ENCODE results near the gene YIPF4. TPM values are rescaled to one million over a fixed set of nuclear protein-coding genes. Genes with fewer than 3 reads are reported as not detected.

The YIPF4 gene
- total and polyA plus RNA-seq, 2 of the 4 experiments (the other 2 are of a cell fraction): 3.6 to 6.8 TPM

GRCh38 chr2:32258242-32258641 is 19.5 kb upstream of the YIPF4 start:
- H3K36me3 ChIP-seq (ENCODE audit: control insufficient read depth, insufficient read depth, low read length): no peaks in the 10 kb centered on the region
- H3K9me3 ChIP-seq (ENCODE audit: control insufficient read depth, insufficient read depth, low read length): no peaks in the 10 kb centered on the region
- no peak overlapping the region for H2BK120ac ChIP-seq (ENCODE audit: low read depth, low read length)
- H4K20me1 ChIP-seq (ENCODE audit: insufficient read depth, low read length): no peaks in the 10 kb centered on the region
- ChIA-PET POLR2A (ENCODE audit: unreplicated experiment) (no interaction called here), CTCF (no interaction called here)
- intact Hi-C loops (cut with micrococcal nuclease) (no loop called here), in situ Hi-C loops (cut with MboI; ENCODE audit: low sequenced_read_pairs) (no loop called here), dilution Hi-C loops (cut with HindIII; ENCODE audit: low sequenced_read_pairs, unreplicated experiment) (no loop called here)
- H3K4me1 ChIP-seq (ENCODE audit: control insufficient read depth, insufficient read depth, low read length): no peaks in the 10 kb centered on the region
- TF ChIP-seq NFE2L2 (IDR thresholded peaks at IDR 0.05; ENCODE audit: low read depth, low read length) (no peak), BHLHE40 (IDR thresholded peaks at IDR 0.05; ENCODE audit: low read depth, low read length) (no peak), CTCF (conservative IDR thresholded peaks at IDR 0.05; ENCODE audit: low read depth, low read length) (no peak), RAD21 (IDR thresholded peaks at IDR 0.05; ENCODE audit: low read length) (no peak), MAFK (IDR thresholded peaks at IDR 0.05; ENCODE audit: low read depth, low read length) (no peak), RFX5 (IDR thresholded peaks at IDR 0.05; ENCODE audit: low read depth, low read length) (no peak), ELK1 (IDR thresholded peaks at IDR 0.05; ENCODE audit: borderline replicate concordance, low read depth, low read length) (no peak), CHD1 (IDR thresholded peaks at IDR 0.05; ENCODE audit: low read depth, low read length) (no peak), USF2 (IDR thresholded peaks at IDR 0.05; ENCODE audit: low read depth, low read length) (no peak), CEBPB (IDR thresholded peaks at IDR 0.05; ENCODE audit: low read depth, low read length) (no peak), SMC3 (IDR thresholded peaks at IDR 0.05; ENCODE audit: low read depth, low read length) (no peak), FOS (IDR thresholded peaks at IDR 0.05; ENCODE audit: low read depth, low read length) (no peak), MXI1 (IDR thresholded peaks at IDR 0.05; ENCODE audit: borderline replicate concordance, low read depth, low read length) (no peak), RCOR1 (IDR thresholded peaks at IDR 0.05; ENCODE audit: insufficient replicate concordance, low read length) (no peak), POLR2A (IDR thresholded peaks at IDR 0.05; ENCODE audit: low read depth, low read length) (no peak), MAZ (IDR thresholded peaks at IDR 0.05; ENCODE audit: borderline replicate concordance, low read depth, low read length) (no peak)
- WGBS, 2 experiments (ENCODE audit: extremely low coverage in 2 of 2, insufficient read length in 1 of 2): 74% methylated on average over 5 of the region's 13 CpGs; no CpG with 5 or more reads in 1 of the 2 experiments
- H3K27me3 ChIP-seq (ENCODE audit: control insufficient read depth, insufficient read depth, low read length): no peaks in the 10 kb centered on the region; the same call in 1 of the 2 replicates
- H3K4ac ChIP-seq (ENCODE audit: low read depth, low read length): no peak overlapping the region
- H3K56ac ChIP-seq (ENCODE audit: extremely low read depth, insufficient read depth, low read length): no peak overlapping the region
- no peak overlapping the region for H2AK9ac ChIP-seq (replicated peaks; ENCODE audit: low read depth, low read length, poor library complexity)
- H3K27ac ChIP-seq (ENCODE audit: insufficient read depth, low read length): no peak overlapping the region
- no peak overlapping the region for H4K91ac ChIP-seq (ENCODE audit: insufficient read depth, low read depth, low read length)
- no peak overlapping the region for H3K9ac ChIP-seq (ENCODE audit: low read depth, low read length)
- H2AK5ac ChIP-seq (ENCODE audit: low read depth, low read length): no peak overlapping the region
- no peak overlapping the region for H3K18ac ChIP-seq (ENCODE audit: low read depth, low read length)
- no TSS peak for BruUV-seq (replicated peaks)
- no peak overlapping the region for H2BK5ac ChIP-seq (ENCODE audit: low read depth, low read length, poor library complexity, severe bottlenecking)
- H4K8ac ChIP-seq (ENCODE audit: low read depth in 2 of 2, low read length in 2 of 2): no peak overlapping the region
- no peaks in the 10 kb centered on the region for H3K9me1 ChIP-seq (ENCODE audit: insufficient read depth, low read length)
- H2AFZ ChIP-seq (replicated peaks; ENCODE audit: low read length, poor library complexity): no peak overlapping the region
- H3K79me1 ChIP-seq (ENCODE audit: low read depth in 1 of 2, low read length in 2 of 2): no peaks in the 10 kb centered on the region
- no peak overlapping the region for H3K23ac ChIP-seq (ENCODE audit: low read depth, low read length)
- no peak overlapping the region for H2BK20ac ChIP-seq (ENCODE audit: low read depth, low read length)
- H3K4me3 ChIP-seq (ENCODE audit: insufficient read depth, low read depth, low read length): no peak overlapping the region
- ATAC-seq (ENCODE audit: low read depth) (no peak), DNase-seq (no peak)
- no peak overlapping the region for H3K14ac ChIP-seq (replicated peaks; ENCODE audit: low read depth, low read length)
- no peak overlapping the region for H3K4me2 ChIP-seq (ENCODE audit: low read depth, low read length)
- no peak overlapping the region for H4K5ac ChIP-seq (ENCODE audit: low read depth, low read length)
- H2BK15ac ChIP-seq (ENCODE audit: low read depth, low read length): no peak overlapping the region

Measured in IMR-90 (cell line).